ENCODE results near the gene ANLN. TPM values are rescaled to one million over a fixed set of nuclear protein-coding genes. Genes with fewer than 3 reads are reported as not detected.
"Not testable (repeated sequence)": the region's sequence is repeated elsewhere in the genome, so short reads cannot be mapped to it uniquely, and the experiment has no call there.

ANLN gene
- total RNA-seq, 2 experiments from 2014 or later, result 33.3 to 40.3 TPM

DNA sequence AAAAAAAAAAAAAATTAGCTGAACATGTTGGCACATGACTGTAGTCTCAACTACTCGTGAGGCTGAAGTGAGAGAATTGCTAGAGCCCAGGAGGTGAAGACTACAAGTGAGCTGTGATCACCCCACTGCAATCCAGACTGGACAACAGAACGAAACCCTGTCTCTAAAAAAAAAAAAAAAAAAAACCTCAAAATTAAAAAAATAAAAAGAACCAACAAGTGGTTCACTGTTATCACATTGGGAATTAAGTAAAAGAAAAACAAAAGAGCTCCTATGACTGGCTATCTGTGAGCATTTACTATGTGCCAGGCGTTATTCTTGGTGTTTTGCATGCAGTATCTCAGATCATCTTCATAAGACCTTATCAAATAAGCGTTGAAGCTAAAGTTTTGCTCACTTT is 66.0 kb downstream of the ANLN start:
- ChIA-PET CTCF (no interaction called here), POLR2A (no interaction called here)

DNA sequence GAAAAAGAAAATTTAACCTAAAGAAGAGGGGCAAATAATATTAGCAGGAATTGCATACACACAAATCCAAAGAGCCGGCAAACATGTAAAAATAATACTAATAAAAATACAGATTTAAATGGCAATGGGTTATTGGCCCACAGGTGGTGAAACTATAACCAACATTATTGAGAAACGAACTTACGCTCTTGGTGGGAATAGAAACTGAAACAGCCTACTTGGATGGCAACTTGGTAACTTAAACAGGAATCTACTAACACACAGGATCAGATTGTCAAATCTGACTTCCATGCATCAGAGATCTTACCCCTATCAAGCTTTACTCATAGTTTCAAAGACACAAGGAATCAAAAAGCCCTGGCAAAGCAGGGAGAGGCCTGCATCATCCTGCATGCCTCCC is 66.5 kb downstream of the ANLN start:
- POLR2A ChIA-PET, result no interaction called here
- CTCF ChIA-PET, result no interaction called here

DNA sequence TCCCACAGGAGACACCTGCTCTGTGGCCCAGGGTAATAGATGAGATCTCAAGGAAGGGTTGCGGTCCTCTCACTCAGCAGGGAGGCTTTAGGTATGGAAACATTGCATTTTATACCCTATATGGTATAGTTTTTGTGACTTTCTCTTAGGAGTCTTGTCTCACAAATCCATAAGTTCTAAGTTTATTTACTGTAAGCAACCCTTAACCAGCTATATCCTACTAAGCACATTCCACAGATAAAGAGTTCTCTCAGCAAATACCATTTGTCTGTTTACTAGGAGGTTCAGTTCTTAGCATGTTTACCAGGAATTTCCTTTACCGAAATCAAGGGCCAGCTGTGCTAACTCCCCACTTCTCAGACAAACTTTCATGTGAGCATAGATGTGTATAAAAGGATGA is 66.9 kb downstream of the ANLN start:
- CTCF ChIA-PET, result no interaction called here
- POLR2A ChIA-PET, result no interaction called here

GRCh38 chr7:36459236-36459960 is 69.7 kb downstream of the ANLN start:
- CTCF ChIA-PET, result no interaction called here
- POLR2A ChIA-PET, result no interaction called here

- CTCF ChIA-PET, result no interaction called here
- POLR2A ChIA-PET, result no interaction called here
Observed at GRCh38 chr7:36460811-36461429, 71.3 kb downstream of the ANLN start.

DNA sequence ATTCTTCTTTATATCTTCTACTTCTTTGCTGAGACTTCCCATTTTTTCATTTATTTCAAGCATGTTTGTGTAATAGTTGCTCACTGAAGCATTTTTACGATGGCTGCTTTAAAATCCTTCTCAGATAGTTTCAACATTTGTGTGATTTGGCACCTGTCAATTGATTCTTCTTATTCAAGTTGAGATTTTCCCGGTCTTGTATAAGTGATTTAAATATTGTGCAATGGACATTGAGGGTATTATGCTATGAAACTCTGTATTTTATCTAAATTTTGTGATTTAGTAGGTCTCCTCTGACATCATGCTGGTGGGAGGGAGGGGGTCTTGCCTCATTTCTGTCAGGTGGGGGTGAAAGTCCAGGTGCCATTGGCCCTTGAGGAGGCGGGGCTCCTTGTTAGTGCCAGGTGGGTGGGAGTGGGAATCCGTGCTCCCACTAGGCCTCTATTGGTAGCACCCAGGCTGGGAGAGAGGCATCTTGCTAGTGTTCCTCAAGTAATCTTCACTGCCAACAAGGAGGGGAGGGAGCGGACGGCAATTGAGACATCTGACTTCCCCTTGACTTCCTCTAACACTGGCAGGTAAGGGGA is 73.0 kb downstream of the ANLN start:
- POLR2A ChIA-PET, result no interaction called here

GRCh38 chr7:36464271-36464670 is 74.6 kb downstream of the ANLN start:
- POLR2A ChIA-PET, result no interaction called here
- CTCF ChIA-PET, result interaction anchor here (0.7 kb wide), 1 partner anchor 250 kb away, joined by 3 read pairs; no protein-coding TSS in a partner anchor

More for the DNA sequence above, 73.0 kb downstream of the ANLN start:
- CTCF ChIA-PET, result no interaction called here

- CTCF ChIA-PET, POLR2A ChIA-PET: not testable (repeated sequence)
Observed at GRCh38 chr7:36466001-36466400, 76.3 kb downstream of the ANLN start.

- ChIA-PET POLR2A (no interaction called here), CTCF (no interaction called here)
Observed at GRCh38 chr7:36468370-36469101, 78.9 kb downstream of the ANLN start.

DNA sequence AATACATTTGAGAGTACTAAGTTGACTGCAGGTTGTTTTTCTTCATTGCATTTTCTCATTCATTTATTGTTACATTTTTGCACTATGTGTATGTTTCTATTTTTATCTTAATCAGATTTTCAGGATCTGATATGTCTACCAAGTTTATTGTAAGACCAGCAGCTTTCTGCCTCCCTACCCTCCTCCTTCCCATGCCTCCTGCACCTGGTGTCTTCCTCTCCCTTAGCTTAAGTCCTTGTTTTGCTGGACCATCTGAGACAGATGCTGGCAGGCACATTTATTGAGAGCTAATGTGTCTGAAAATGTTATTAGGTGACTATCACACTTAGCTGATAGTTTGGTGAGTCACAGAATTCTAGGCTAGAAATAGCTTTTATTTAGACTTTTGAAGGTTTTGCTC is 79.6 kb downstream of the ANLN start:
- ChIA-PET CTCF (no interaction called here), POLR2A (no interaction called here)

GRCh38 chr7:36472141-36472729 is 82.6 kb downstream of the ANLN start:
- ChIA-PET CTCF (interaction anchor here (1.6 kb wide), 1 partner anchor 16 kb away, joined by 6 read pairs; no protein-coding TSS in a partner anchor), POLR2A (no interaction called here)

- ChIA-PET POLR2A (interaction anchor here (0.6 kb wide), 1 partner anchor 178 kb away, joined by 3 read pairs; no protein-coding TSS in a partner anchor), CTCF (interaction anchor here (1.6 kb wide), 1 partner anchor 14 kb away, joined by 6 read pairs; no protein-coding TSS in a partner anchor)
Observed at GRCh38 chr7:36473454-36474282, 84.0 kb downstream of the ANLN start.

DNA sequence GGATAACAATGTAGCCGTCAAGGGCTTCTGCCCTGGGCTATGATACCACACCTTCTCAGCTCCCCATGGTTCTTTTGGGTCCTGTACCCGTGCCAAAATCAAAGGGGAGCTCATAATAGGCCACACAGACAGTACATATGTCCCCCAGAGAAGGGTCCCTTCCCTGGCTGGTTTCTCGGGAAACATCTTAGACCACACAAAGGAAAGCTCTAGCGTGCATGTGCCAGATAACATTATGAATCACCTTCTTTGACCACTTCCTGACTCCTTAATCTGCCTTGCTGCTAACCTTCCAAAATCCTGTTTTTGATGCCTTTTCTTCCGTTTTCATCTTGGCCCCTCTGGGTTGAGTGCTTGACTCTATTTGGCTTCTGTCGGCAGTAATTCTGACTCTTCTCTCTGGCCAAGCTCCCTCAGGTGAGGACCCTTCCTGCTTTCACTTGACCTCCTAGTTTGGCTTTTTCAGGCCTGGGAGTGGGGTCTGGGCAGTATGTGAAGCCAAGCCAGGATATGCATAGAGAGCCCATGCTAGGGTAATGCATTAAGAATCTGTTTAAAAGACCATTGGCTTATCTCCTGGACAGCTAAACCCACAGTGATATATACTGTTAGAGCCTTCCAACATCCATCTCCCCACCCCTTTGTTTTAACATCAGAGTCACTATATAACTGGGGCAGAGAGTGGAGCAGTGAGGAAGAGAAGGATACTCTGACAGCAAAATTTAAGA is 84.8 kb downstream of the ANLN start:
- ChIA-PET POLR2A (interaction anchor here (0.6 kb wide), 1 partner anchor 177 kb away, joined by 3 read pairs; no protein-coding TSS in a partner anchor), CTCF (no interaction called here)

- ChIA-PET POLR2A (no interaction called here), CTCF (interaction anchor here (1.7 kb wide), 1 partner anchor 12 kb away, joined by 4 read pairs; no protein-coding TSS in a partner anchor)
Observed at GRCh38 chr7:36475011-36475342, 85.3 kb downstream of the ANLN start.

DNA sequence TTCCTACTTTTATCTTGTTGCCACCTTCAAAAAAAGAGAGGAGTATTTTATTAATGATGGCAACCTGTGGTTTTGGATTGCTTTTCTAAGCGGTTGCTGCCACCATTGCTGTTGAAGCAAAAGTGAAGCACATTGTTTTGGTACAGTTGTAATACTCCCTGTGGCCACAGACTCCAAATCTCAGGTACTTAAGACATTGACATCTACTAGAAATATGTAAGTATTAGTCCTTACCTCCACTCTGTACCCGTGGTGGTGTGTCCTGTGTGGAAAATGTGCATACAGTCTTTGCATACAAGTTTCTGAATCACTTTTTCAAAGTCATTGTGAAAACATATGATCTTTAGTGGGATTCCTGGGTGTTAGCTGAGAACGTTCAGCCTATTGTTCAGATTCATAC is 85.7 kb downstream of the ANLN start:
- CTCF ChIA-PET, result interaction anchor here (1.2 to 1.7 kb wide), 2 partner anchors 12 to 183 kb away, joined by 3 to 4 read pairs; no protein-coding TSS in a partner anchor
- POLR2A ChIA-PET, result no interaction called here

DNA sequence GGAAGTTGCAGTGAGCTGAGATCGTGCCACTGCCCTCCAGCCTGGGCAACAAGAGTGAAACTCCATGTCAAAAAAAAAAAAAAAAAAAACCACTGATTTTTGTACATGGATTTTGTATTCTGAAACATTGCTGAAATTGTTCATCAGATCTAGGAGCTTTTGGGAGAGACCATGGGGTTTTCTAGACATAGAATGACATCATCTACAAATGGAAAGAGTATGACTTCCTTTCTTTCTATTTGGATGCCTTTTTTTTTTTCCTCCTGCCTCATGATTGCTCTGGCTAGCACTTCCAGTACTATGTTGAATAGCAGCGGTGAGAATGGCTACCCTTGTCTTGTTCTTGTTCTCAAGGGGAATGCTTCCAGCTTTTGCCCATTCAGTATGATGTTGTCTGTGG is 89.1 kb downstream of the ANLN start:
- POLR2A ChIA-PET, result no interaction called here
- CTCF ChIA-PET, result interaction anchor here (0.7 to 1.1 kb wide), 2 partner anchors 205 to 428 kb away, joined by 3 read pairs; no protein-coding TSS in a partner anchor

DNA sequence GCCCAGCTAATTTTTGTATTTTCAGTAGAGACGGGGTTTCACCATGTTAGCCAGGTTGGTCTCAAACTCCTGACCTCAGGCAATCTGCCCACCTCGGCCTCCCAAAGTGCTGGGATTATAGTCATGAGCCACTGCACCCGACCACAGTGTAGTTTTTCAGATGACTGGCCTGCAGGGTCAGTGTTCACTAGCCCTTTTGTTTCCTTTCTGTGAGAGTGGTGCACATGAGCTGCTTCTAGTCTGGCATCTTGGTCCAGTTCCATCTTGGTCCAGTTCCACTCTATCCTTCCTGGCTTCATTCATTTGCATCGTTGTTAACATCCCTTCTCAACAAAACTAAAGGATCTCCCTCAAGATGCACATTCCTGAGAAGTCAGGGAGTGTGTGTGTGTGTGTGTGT is 94.2 kb downstream of the ANLN start:
- CTCF ChIA-PET, POLR2A ChIA-PET: not testable (repeated sequence)

- ChIA-PET POLR2A (no interaction called here), CTCF (no interaction called here)
Observed at GRCh38 chr7:36484265-36484664, 94.6 kb downstream of the ANLN start.

GRCh38 chr7:36486336-36486735 is 96.7 kb downstream of the ANLN start:
- POLR2A ChIA-PET, result no interaction called here
- CTCF ChIA-PET, result interaction anchor here (1.7 kb wide), 1 partner anchor 696 kb away, joined by 11 read pairs; no protein-coding TSS in a partner anchor

Data from activated CD8-positive, alpha-beta memory T cell treated with anti-CD3 and anti-CD28 coated beads for 36 hours (primary cell).